Ecto neural progenitor cell (in vitro differentiated cells): ENCODE results near the gene NHEJ1.

ENCODE experiments used
- DNase-seq: peaks from one replicate; pipeline ENCODE4 v3.0.0-alpha.2; 2018; ENCODE audit warnings: low spot score

Gene NHEJ1

DNA sequence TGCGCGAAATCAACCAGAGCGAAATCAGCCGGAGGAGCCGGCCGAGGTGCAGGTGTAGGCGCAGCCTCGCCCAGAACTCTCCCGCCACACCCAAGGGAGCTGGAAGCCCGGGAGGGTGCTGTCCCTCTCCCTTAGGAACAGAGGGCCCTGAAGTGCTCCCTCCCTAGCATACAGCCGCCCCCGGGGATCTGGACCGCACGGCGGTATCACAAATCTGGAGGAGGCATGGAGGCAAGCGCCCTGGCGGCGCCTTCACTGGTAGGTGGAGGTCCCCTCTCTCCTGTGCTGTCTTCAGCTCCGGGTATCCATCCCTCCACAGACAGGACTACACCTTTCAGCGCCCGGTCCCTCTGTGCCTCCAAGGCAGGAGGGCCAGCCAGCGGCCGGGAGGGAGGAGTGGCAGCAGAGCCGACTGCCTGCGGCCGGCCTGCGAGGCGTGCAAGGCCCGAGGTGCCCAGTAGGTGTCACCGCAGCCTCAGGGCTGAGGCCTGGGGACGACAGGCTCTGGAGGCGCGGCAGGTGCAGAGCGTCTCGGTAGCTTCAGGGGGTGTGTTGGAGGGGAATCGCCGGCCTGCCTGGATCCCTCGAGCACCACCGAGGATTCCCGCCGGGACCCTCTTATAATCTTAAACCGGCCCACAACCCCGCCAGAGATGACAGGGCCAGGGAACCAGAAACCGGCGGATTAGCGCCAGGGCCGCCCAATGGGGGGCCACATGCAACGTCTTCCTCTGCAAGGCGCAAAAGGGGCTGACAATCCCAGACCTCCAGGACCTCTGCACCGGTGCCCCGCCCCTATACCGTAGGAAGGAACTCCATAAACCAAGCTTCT is 102.7 kb downstream of the NHEJ1 start:
- peak; percentile 86 for DNase-seq

DNA sequence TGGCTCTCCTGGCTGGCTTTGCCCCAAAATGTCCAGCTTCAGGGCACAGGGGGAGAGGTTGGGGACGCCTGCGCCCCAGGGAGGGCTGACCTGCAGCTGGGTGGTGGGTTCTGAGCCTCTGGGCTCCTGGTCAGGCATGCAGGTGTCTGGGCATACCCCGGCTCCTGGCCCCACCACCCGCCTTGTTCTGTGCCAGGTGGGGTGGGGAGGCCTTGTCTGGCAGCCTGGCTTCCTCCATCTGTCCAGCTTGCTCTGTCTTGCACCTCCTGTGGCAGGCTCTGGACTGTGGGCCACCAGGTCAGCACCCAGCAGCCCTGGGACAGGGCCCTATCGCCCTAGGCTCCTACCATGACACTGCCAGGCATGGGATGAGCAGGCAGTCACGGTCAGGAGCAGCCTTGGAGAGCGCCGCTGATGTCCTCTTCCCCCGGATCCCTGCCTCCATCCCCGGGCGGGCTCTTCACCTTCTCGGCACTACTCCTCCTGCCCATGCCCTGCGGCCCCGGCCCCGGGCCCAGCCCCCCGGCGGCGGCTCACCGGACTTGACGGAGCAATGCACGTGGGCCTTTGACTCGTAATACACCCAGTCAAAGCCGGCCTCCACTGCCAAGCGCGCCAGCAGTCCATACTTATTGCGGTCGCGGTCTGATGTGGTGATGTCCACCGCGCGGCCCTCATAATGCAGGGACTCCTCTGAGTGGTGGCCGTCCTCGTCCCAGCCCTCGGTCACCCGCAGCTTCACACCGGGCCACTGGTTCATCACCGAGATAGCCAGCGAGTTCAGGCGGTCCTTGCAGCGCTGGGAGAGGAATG is 103.5 kb downstream of the NHEJ1 start:
- DNase-seq: no peak

DNA sequence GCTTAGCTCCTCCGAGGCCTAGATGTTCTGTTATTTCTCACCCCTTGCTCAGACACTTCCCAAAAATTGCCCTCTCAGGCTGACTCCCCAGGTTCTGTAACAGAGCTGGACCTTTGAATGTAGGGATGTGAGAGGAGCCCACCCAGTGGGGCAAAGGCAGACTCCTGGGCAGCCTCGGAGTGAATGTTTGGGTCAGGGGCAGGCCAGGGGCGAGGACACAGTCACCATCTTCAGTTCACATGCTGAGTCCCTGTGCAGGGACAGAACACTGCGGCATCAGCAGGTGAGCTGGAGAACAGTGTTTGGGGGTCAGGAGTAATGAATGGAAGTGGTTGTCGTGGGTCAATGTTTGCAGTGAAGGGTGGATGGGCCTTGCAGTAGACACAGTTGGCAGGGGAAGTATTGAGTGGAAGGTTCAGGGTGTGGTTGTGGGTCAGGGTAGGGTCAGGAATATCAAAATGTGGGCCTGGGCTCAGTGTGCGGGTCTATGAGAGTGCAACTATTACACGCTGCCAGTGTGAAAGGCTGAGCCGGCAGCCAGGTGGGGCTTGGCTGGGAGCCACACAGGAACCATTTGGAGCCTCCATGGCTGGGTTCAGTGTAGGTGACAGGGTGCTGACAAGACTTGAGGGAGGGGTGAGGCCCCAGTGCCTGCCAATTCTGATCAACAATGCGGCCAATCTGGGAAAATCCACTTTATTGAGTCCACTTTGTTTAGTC is 104.3 kb downstream of the NHEJ1 start:
- no peak for DNase-seq

DNA sequence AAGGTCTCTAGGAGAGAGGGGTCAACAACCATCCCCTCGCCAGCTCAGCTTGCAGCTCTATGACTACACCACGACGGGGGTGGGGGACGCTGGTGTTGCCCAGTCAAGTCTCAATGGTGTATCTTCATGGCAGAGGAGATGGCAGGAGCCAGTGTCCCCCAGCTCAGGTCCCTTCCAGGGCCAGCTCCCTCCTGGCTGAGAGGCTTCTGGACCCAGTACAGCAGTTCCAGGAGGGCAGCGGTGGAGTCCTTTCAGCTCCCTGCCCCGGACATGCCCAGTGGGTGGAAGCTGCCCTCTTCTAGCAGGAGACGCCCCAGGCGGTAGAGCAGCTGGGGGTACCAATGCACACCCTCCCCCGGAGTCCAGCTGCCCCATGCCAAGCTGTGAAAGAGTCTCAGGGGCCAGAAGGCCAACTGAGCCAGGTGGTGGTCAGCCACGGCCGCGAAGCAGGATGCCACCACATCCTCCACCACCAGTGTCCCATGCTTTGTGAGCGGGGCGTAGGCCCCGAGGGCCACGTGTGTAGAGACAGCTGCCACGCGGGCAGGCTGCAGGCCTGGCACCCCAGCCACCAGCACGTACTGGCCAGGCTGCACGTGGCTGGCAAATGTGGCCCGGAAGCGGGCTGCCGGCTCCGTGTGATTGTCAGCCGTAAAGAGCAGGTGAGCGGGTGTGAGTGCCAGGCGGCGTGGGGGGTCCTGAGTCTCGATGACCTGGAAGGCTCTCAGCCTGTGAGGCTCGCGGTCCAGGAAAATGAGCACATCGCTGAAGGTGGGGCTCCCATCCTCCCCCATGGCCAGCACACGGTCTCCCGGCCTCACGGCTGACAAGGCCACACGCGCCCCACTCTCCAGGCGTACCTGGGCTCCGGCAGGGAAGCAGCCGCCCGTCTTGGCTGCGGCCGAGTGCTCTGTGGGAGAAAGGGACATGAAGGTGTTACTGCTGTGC is 105.4 kb downstream of the NHEJ1 start:
- no peak for DNase-seq

DNA sequence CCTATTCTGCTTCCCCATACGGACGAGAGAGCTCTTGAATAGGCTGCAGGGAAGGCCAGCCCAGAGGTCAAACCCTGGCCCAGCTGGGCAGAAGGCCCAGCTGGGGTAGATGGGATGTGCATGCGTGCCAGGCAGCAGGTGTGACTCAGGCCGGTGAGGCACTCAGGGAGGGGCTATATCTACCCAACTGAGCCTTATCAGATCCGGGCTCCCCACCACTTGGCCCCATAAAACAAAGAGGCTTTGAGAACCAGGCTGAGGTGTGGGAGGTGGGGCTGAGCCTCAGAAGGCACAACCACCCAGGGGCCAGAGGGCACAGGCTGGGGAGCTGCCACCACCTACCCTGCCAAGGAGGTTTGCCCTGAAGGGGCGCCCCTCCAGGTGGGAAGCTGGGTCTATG is 111.3 kb downstream of the NHEJ1 start:
- no peak for DNase-seq

DNA sequence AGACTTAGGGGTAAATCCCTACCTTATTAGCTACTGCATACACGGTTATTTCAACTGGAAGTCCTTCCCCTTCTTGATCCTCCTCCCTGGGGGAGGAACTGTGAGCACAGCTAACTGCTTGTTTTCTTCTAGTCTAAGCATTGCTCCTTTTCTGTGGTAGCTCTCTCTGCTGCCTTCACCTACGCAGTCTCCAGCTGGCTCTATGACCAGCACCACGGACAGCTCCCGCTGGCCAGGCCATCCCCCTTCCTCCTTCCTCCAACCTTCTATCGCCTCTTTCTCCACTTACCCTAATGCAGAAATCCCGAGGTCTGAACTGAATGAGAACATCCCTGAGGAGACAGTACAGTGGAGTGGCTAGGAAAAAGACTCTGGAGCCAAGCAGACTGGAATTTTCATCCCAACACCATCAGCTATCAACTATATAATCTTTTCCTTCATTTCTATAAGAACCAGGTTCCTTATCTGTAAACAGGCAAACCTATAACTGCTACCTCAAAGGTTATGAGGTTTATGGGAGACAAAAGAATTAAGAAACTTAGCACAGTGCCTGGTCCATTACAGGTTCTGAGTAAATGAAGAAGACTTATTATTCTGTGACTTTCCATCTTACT is 114.6 kb downstream of the NHEJ1 start:
- DNase-seq: peak; percentile 78

DNA sequence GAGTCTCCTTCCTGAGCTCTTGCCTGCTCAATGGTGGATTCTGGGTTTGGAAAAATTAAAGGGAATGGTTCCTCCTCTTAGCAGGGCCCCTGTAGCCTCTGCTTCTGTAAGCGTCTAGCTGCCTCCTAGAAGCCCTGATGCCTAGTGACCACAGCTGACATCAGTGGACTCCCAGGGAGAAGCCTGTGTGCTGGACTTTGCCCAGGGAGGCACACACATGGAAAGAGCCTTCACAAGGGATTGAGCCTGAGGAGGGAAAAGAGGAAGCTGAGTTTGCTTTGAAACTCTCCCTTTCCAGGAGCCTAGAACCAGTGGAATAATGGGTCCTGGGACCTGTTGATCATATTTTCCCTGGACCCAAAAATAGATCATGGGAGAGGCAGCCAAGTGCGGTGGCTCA is 117.9 kb downstream of the NHEJ1 start:
- no peak for DNase-seq

DNA sequence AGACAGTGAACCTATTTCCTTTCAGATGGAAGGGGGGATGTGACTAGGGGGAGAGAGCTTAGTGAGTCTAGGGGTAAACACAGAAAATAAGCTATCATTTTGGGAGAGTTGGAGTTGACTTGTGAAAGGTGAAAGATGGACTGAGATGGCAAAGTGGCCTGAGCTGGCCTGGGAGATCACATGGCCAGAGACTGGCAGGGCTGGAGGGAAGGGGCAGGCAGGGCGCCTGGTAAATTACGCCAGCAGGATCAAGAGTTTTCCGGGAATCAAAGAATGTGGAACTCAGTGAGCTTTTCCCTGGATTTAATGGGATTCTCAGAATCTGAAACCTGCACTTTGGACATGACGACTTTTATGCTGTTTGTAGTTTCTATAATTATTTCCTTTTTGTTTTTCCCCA is 118.5 kb downstream of the NHEJ1 start:
- DNase-seq: no peak

DNA sequence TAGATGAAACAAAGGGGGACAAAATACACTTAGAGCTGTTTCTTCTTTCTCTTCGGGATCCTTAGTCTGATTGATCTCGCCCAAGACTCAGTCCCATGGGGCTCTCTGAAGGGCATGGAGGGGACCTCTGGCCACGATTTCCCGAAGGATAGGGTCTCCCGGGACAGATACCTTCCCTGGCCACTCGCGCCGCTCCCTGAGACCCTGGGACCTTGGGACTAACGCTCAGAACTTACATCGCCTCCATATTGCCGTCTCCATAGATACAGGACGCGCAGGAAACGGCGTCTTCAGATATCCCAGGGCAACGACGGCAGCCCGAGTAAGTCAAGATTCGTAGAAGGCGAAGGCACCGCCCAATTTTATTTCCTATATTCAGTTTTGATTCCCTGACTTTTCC is 119.4 kb downstream of the NHEJ1 start, which contains the start of gene CFAP65:
TSS of gene CFAP65 (minus strand) at position 265 of the 400 bp plus-strand sequence. CDS start 2,468 bp downstream, outside the sequence.
- peak; percentile 80 for DNase-seq

DNA sequence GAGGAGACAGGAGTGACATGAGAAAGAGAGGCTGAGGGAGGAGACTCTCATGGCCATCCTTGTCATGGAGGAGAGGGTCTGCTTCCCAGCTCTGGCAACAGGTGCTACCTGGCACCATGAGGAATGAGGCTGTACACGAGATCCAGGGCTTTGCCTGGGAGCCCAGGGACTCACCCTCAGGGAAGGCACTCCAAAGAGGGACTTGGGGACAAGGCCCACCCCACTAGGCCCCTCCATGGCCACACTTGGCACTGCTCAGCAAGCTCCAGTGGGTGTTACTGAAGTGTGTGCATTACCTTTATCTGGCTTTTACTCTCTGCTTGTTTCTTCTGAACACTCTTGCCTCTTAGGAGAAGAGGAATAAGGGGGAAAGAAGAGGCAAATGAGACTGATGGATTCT is 122.0 kb downstream of the NHEJ1 start:
- DNase-seq: no peak

DNA sequence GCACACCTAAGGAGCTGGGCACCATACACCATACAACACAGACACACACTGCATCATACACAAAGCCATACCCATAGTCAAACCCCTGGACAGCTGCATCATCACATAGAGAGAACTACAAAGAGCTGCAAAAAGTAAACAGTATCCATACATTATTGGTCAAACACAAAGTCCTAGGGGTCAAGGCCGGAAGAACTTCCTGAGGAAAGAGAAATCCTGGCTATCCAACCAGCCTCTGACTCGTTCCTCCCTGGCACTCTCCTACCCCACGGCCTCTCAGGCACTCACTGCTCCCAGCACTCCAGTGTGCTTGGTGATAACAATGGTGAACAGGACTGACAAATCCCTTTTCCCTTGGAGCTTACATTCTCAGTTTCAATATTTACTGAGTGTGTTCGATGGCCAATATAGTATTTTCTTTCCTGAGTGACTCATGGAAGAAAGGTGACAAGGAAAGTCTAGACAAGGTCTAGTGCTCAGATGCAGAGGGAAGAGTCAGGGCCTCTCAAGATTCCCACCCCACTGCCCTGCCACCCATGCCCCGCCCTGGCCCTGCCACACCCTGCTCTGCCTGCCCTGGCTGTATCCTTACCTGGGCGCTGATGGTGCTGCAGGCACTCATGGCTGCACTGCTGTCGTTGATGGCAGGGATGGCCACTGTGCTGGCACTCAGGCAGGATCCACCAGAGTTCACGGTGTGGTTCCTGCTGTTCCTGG is 122.7 kb downstream of the NHEJ1 start:
- no peak for DNase-seq

DNA sequence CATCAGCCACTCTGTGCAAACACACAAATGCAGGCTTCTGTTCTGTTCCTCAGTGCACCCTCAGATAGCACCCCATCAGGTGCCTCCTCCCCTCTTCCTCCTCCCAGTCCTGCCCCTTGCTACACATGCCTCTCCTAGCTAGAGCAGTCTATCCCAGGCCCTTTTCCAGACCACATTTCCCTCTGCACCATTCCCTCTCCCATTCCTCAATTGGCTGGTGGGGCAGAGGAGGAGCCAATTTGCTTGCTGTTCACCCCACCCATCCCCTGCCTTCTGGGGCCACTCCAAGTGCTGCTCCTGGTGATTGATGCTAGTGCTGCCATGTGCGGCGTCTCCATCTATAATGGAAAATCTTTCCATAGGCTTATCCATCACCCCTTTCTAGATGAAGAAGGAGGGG is 124.7 kb downstream of the NHEJ1 start:
- DNase-seq: no peak

DNA sequence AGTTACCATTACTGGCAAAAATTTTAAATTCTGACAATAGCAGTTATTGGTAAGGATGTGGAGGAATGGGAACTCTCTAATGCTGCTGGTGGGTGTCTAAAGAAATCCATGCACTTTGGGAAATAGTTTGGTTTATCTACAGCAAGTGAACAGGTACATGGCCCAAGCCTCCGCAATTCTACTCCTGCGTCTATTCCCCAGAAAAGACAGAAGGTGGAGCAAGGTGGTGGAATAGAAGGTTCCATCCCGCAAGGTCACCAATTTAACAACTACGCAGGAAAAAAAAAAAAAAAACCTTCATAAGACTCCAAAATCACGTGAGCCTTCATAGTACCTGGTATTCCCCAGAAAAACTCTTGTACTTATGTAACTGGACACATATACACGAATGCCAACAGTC is 125.8 kb downstream of the NHEJ1 start:
- DNase-seq: no peak

DNA sequence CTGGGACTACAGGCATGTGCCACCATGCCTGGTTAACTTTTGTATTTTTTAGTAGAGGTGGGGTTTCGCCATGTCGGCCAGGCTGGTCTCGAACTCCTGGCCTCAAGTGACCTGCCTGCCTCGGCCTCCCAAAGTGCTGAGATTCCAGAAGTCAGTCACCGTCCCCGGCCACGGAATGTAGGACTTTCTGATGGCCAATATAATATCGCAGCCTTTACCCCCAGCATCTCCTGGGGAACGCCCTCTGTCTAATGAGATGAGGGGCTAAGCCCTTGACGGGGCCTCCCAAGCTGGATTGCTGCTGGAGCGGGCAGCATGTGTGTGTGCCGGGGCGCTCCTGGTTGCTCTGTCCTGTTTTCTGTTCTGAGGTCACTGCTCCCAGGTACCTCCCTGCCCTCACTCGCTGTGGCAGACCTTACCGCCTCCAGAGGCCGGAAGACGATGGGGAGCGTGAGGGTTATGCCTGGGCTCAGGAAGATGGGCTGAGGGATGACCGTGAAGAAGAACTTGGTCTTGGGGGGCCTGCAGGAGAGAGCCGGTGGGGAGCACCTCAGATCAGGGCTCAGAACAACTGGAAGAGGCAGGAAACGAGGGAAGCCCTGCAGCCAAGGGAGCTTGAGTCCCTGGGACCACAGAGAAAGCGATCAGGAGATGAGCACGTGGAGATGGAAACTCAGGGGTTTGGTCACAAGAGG is 128.4 kb downstream of the NHEJ1 start:
- DNase-seq: no peak

DNA sequence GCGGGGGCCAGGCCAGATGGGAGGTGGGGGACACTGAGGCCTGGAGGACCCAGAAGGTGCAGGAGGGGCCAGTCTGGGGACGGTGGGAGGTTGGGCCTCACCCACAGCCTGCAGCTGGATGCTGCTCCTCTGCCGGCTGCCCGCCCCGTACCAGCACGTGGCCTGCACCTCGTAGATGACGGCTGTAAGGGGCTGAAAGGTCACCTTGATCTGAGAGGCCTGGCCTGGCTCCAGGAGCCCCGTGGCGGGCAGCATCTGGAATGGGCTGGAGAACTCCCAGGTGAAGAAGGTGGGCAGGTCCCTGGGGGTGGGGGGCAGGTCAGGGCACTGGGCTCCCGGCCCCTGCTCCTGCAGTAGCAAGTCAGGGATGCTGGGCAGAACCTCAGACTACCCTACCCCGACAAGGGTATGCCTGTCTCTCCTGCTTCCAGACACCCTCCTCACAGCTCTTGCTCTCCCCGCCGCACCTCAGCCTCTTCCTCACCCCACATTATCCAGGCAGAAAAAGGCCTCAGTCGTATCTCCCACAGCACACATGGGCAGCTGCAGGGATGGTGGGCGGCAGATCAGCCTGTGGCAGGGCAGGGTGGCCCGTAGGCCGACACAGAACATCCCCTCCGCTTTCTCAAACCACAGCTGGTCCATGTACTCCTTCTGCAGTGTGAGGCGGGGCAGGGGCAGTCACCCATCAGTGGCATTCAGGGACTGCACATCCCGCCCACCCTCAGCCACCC is 129.4 kb downstream of the NHEJ1 start:
- DNase-seq: no peak

DNA sequence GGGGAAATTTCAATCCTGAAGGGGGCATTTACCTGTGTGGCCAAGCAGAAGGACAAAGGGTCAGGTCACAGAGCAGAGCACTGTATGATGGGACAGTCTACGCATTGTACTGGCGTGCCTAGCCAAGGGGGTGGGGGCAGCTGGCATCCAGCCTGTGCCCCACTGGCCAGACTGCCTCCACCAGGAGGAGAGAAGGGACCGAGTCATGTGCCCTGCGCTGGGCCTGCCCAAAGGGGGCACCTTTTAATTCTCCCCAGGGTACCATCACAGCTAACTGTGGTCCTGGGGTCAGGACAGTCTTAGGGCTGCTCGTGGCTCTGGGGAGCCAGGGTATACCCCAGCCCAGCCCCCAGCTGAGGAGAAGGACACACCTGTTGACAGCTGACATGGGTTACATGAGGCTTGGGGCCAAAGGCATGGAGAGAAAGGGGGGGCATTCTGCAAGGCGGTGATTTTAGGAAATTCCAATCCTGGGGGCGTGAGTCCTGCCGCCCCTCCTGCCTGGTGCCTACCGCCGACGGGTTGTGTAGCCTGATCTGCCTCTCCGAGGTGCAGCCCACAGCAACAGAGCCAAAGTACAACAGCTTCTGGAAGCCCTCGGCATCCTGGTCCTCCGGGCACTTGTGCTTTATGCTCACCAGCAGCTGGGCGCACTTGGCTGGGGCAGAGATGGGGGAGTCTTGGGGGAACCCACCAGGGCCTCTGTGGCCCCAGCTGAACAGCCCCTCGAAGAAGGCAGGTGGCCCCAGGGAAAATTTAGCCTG is 130.3 kb downstream of the NHEJ1 start:
- no peak for DNase-seq

DNA sequence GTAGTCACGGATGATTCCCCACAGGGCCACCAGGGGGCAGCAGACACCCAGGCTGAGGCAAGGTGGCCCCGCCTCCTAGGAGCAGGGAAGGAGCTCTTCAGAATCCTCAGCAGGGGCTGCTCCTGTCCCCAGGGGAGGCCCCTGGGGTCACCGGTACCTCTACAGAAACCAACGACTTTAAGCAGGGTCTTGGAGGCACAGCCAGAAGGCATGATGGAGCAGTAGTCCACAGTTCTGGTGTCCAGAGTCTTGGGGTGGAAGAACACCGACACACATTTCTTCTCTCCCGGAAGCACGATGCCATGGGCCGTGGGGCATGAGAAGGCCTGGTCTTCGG is 130.8 kb downstream of the NHEJ1 start:
- DNase-seq: peak; percentile 87
